ENCODE data around the gene HAPLN1. TPM values are rescaled to one million over a fixed set of nuclear protein-coding genes. Genes with fewer than 3 reads are reported as not detected.

The HAPLN1 gene
- total and polyA plus RNA-seq, 2 of the 4 experiments (the other 2 are of a cell fraction): under 0.01 to 0.07 TPM

DNA sequence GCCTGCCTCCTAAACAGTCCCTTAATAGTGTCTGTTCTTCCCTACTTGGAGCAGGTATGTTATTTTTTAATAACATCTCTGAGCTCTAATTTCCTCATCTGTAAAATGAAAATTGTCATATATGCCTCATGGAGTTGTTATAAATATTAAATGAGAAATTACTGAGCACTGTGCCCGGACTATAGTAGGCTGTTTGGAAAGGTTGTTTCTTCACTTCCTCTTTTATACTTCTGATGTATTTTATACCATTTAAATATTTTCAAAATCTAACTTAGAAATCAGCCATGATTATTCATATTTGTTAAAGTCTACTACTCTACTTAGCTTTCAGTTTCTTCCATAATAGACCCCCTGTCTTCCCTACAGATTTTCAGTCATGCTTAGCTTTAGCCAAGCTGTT, 30.5 kb upstream of the HAPLN1 start:
- dilution Hi-C loops (cut with HindIII; ENCODE audit: low sequenced_read_pairs, unreplicated experiment): no loop called here
- POLR2A ChIA-PET (ENCODE audit: unreplicated experiment): no interaction called here
- no CpG with 5 or more reads among the region's 1 CpG for WGBS, 2 experiments (ENCODE audit: extremely low coverage in 2 of 2, insufficient read length in 1 of 2)

More for the DNA sequence above, 30.5 kb upstream of the HAPLN1 start:
- intact Hi-C loops (cut with micrococcal nuclease): no loop called here
- H3K4me3 ChIP-seq (ENCODE audit: insufficient read depth, low read depth, low read length): no peak overlapping the region
- H4K20me1 ChIP-seq (ENCODE audit: insufficient read depth, low read length): no peaks in the 10 kb centered on the region
- H3K79me1 ChIP-seq (ENCODE audit: low read depth in 1 of 2, low read length in 2 of 2): no peaks in the 10 kb centered on the region
- H3K4me2 ChIP-seq (ENCODE audit: low read depth, low read length): no peak overlapping the region
- no peaks in the 10 kb centered on the region for H3K36me3 ChIP-seq (ENCODE audit: control insufficient read depth, insufficient read depth, low read length)
- no peak overlapping the region for H2AK9ac ChIP-seq (replicated peaks; ENCODE audit: low read depth, low read length, poor library complexity)
- H3K27ac ChIP-seq (ENCODE audit: insufficient read depth, low read length): no peak overlapping the region
- H3K23ac ChIP-seq (ENCODE audit: low read depth, low read length): no peak overlapping the region
- no peak overlapping the region for H2AK5ac ChIP-seq (ENCODE audit: low read depth, low read length)
- no peak overlapping the region for H4K91ac ChIP-seq (ENCODE audit: insufficient read depth, low read depth, low read length)
- H4K8ac ChIP-seq (ENCODE audit: low read depth in 2 of 2, low read length in 2 of 2): no peak overlapping the region
- no peaks in the 10 kb centered on the region for H3K4me1 ChIP-seq (ENCODE audit: control insufficient read depth, insufficient read depth, low read length)
- in situ Hi-C loops (cut with MboI; ENCODE audit: low sequenced_read_pairs): no loop called here
- no peak overlapping the region for H2BK15ac ChIP-seq (ENCODE audit: low read depth, low read length)
- DNase-seq (no peak), ATAC-seq (ENCODE audit: low read depth) (no peak)
- H3K4ac ChIP-seq (ENCODE audit: low read depth, low read length): no peak overlapping the region
- no peak overlapping the region for H2BK120ac ChIP-seq (ENCODE audit: low read depth, low read length)
- H3K9ac ChIP-seq (ENCODE audit: low read depth, low read length): no peak overlapping the region
- H3K18ac ChIP-seq (ENCODE audit: low read depth, low read length): no peak overlapping the region
- CTCF ChIA-PET: no interaction called here
- H2BK5ac ChIP-seq (ENCODE audit: low read depth, low read length, poor library complexity, severe bottlenecking): no peak overlapping the region
- TF ChIP-seq, protein P1, sequence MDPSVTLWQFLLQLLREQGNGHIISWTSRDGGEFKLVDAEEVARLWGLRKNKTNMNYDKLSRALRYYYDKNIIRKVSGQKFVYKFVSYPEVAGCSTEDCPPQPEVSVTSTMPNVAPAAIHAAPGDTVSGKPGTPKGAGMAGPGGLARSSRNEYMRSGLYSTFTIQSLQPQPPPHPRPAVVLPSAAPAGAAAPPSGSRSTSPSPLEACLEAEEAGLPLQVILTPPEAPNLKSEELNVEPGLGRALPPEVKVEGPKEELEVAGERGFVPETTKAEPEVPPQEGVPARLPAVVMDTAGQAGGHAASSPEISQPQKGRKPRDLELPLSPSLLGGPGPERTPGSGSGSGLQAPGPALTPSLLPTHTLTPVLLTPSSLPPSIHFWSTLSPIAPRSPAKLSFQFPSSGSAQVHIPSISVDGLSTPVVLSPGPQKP (IDR thresholded peaks at IDR 0.05; ENCODE audit: borderline replicate concordance, low read depth, low read length): no peak
- TF ChIP-seq CEBPB (IDR thresholded peaks at IDR 0.05; ENCODE audit: low read depth, low read length): no peak
- no peak for TF ChIP-seq RCOR1 (IDR thresholded peaks at IDR 0.05; ENCODE audit: insufficient replicate concordance, low read length)
- TF ChIP-seq CHD1 (IDR thresholded peaks at IDR 0.05; ENCODE audit: low read depth, low read length): no peak
- H2BK20ac ChIP-seq (ENCODE audit: low read depth, low read length): no peak overlapping the region
- BruUV-seq (replicated peaks): no TSS peak
- no peaks in the 10 kb centered on the region for H3K27me3 ChIP-seq (ENCODE audit: control insufficient read depth, insufficient read depth, low read length)
- no peak overlapping the region for H2AFZ ChIP-seq (replicated peaks; ENCODE audit: low read length, poor library complexity)
- H3K9me1 ChIP-seq (ENCODE audit: insufficient read depth, low read length): no peaks in the 10 kb centered on the region
- no peak overlapping the region for H3K14ac ChIP-seq (replicated peaks; ENCODE audit: low read depth, low read length)
- H3K9me3 ChIP-seq (ENCODE audit: control insufficient read depth, insufficient read depth, low read length): peaks cover 7% of the 10 kb centered on the region; the same call in 1 of the 2 replicates
- no peak overlapping the region for H3K56ac ChIP-seq (ENCODE audit: extremely low read depth, insufficient read depth, low read length)
- H4K5ac ChIP-seq (ENCODE audit: low read depth, low read length): no peak overlapping the region
